Natural killer cell treated with Interleukin-12 subunit alpha and Interleukin-12 subunit beta and Interleukin-15 and Interleukin-18, amount 100 ng/mL, for 72 hours (primary cell): Measurements from ENCODE around the gene RTKN. TPM values are rescaled to one million over a fixed set of nuclear protein-coding genes. Genes with fewer than 3 reads are reported as not detected.
"Not testable (repeated sequence)": the region's sequence is repeated elsewhere in the genome, so short reads cannot be mapped to it uniquely, and the experiment has no call there.

ENCODE experiments used
- ATAC-seq, 2 donors: fragments of 150-1000 bp; cut with Tn5 transposase in 1 of 2; sonication (Bioruptor Pico), chemical (Tn5 transposase) in 1 of 2; 2 replicates each; pipeline ENCODE4 v1.10.0; 2021
- DNase-seq: peaks from one replicate; pipeline ENCODE4 v3.0.0; 2022; ENCODE audit warnings: low spot score
- H3K27ac Mint-ChIP-seq, 2 donors: 1 replicate in 1 of 2; 2 replicates in 1 of 2; pipeline ENCODE4 v1.8.0; 2022; ENCODE audit warnings: mixed read lengths in 2 of 2, mild to moderate bottlenecking in 1 of 2, moderate library complexity in 1 of 2
- H3K27me3 Mint-ChIP-seq, 2 donors: 1 replicate in 1 of 2; 2 replicates in 1 of 2; pipeline ENCODE4 v1.8.0; 2022; ENCODE audit warnings: mixed read lengths in 2 of 2
- H3K36me3 Mint-ChIP-seq: one replicate; pipeline ENCODE4 v1.8.0; 2022; ENCODE audit warnings: mixed read lengths
- H3K4me1 Mint-ChIP-seq, 2 donors: 1 replicate in 1 of 2; 2 replicates in 1 of 2; pipeline ENCODE4 v1.8.0; 2022; ENCODE audit warnings: low read depth in 2 of 2, mixed read lengths in 2 of 2, mild to moderate bottlenecking in 1 of 2
- H3K4me3 Mint-ChIP-seq: one replicate; pipeline ENCODE4 v1.8.0; 2022; ENCODE audit warnings: mixed read lengths
- H3K9me3 Mint-ChIP-seq: 2 replicates; pipeline ENCODE4 v1.8.0; 2022; ENCODE audit warnings: mixed read lengths
- total RNA-seq, 2 donors: library from RNA; stranded (reverse); gene quantifications; one replicate each; pipeline ENCODE4 v1.2.3, GENCODE V29; 2022

Gene RTKN
- total RNA-seq, 2 donors from 2014 or later: 4.6 to 11.6 TPM

GRCh38 chr2:74457549-74458131, 15.9 kb upstream of the RTKN start:
- Mint-ChIP-seq H3K36me3 (peaks cover 5% of the 10 kb centered on the region), H3K4me3 (peak overlapping the region; percentile 98), H3K4me1 (peaks cover 58 to 74% of the 10 kb centered on the region in 2 donors), H3K9me3 (no peaks in the 10 kb centered on the region), H3K27ac (peak overlapping the region; percentile 91 to 98), H3K27me3 (no peaks in the 10 kb centered on the region)
- peak; percentile 51 to 61 for ATAC-seq
- peak; percentile 87 for DNase-seq

DNA sequence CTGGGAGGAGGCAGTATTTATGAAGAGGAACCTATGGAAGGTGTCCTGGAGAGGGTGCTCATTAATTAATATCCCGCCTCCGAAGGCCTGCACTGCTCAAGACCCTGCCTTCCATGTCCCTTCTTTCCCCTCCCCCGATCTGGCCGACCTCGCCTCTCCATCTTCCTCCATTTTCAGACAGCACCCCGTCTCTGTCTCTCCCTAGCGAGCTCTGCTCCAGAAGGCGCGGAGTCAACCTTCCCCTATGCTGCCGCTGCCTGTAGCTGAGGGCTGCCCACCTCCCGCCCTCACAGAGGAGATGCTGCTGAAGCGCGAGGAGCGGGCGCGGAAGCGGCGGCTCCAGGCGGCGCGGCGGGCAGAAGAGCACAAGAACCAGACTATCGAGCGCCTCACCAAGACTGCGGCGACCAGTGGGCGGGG, 15.4 kb upstream of the RTKN start:
- H3K36me3 Mint-ChIP-seq: peaks cover 5% of the 10 kb centered on the region
- peak overlapping the region; percentile 98 for H3K4me3 Mint-ChIP-seq
- peak overlapping the region; percentile 91 to 98 for H3K27ac Mint-ChIP-seq
- ATAC-seq (no peak), DNase-seq (no peak)
- no peaks in the 10 kb centered on the region for H3K27me3 Mint-ChIP-seq
- H3K4me1 Mint-ChIP-seq: peaks cover 62 to 78% of the 10 kb centered on the region in 2 donors
- H3K9me3 Mint-ChIP-seq: no peaks in the 10 kb centered on the region

DNA sequence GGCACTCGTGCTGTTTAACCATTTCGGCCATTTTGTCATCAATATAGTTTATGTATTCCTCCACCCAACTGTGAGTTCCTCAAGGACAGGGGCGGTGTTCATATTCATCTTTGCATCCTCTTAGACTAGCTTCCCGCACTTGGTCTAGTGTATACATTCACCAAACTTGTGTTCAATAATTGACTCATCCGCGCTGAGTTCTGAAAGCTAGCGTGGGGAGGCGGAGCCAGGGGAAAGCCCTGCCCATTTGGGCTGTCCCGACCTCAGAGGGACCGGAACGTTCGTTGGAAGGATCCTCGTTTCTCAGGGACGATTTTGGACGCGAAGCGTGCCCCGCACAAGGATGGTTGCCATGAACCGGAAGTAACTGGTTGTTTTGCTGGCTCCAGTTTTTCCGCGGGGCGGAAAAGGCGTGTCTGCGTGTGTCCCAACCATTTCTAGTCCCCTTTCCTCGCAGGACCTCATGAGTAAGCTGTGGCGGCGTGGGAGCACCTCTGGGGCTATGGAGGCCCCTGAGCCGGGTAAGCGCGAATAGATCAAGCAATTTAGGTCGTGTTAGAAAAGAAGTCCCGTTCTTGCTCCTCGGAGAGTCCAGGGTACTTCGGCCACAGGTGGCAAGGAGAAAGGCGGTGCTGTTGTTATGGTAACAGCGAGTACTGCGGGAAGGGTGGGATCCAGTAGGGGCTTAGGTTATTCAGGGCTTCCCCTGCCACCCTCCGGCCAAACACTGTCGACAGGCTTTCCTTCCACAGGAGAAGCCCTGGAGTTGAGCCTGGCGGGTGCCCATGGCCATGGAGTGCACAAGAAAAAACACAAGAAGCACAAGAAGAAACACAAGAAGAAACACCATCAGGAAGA, 13.1 kb upstream of the RTKN start, which contains the start of gene INO80B:
Gene INO80B (plus strand): TSS at position 434 of the 858 bp plus-strand sequence. CDS start 30 bp downstream, at position 464.
- Mint-ChIP-seq H3K4me3 (peak within 1 kb of the TSS; percentile 98), H3K36me3 (peaks cover 5% of the 10 kb centered on the region), H3K27me3 (no peaks in the 10 kb centered on the region), H3K9me3 (no peaks in the 10 kb centered on the region), H3K4me1 (peaks cover 57 to 71% of the 10 kb centered on the region in 2 donors), H3K27ac (peak within 1 kb of the TSS; percentile 91 to 98)
- peak; percentile 69 to 80 for ATAC-seq
- peak; percentile 97 for DNase-seq

- H3K27ac Mint-ChIP-seq: peak overlapping the region; percentile 32 to 87
- H3K9me3 Mint-ChIP-seq: no peaks in the 10 kb centered on the region
- H3K36me3 Mint-ChIP-seq: no peaks in the 10 kb centered on the region
- H3K4me1 Mint-ChIP-seq: peaks cover 25 to 31% of the 10 kb centered on the region in 2 donors
- no peaks in the 10 kb centered on the region for H3K27me3 Mint-ChIP-seq
- ATAC-seq: no peak
- no peak for DNase-seq
- H3K4me3 Mint-ChIP-seq: no peak overlapping the region
Observed at GRCh38 chr2:74450570-74451190, 8.9 kb upstream of the RTKN start.

- DNase-seq: no peak
- Mint-ChIP-seq H3K27me3 (peaks cover 0 to 2% of the 10 kb centered on the region in 2 donors), H3K4me1 (peaks cover 12 to 14% of the 10 kb centered on the region in 2 donors), H3K27ac (no peak overlapping the region), H3K36me3 (no peaks in the 10 kb centered on the region), H3K4me3 (no peak overlapping the region), H3K9me3 (no peaks in the 10 kb centered on the region)
- no peak for ATAC-seq
Observed at GRCh38 chr2:74448771-74449170, 7.0 kb upstream of the RTKN start.

GRCh38 chr2:74447230-74447999, 5.7 kb upstream of the RTKN start:
- Mint-ChIP-seq H3K36me3 (no peaks in the 10 kb centered on the region), H3K4me3 (no peak overlapping the region), H3K4me1 (peaks cover 4 to 5% of the 10 kb centered on the region in 2 donors), H3K27me3 (peaks cover 0 to 2% of the 10 kb centered on the region in 2 donors), H3K27ac (no peak overlapping the region), H3K9me3 (no peaks in the 10 kb centered on the region)
- no peak for DNase-seq
- ATAC-seq: no peak

DNA sequence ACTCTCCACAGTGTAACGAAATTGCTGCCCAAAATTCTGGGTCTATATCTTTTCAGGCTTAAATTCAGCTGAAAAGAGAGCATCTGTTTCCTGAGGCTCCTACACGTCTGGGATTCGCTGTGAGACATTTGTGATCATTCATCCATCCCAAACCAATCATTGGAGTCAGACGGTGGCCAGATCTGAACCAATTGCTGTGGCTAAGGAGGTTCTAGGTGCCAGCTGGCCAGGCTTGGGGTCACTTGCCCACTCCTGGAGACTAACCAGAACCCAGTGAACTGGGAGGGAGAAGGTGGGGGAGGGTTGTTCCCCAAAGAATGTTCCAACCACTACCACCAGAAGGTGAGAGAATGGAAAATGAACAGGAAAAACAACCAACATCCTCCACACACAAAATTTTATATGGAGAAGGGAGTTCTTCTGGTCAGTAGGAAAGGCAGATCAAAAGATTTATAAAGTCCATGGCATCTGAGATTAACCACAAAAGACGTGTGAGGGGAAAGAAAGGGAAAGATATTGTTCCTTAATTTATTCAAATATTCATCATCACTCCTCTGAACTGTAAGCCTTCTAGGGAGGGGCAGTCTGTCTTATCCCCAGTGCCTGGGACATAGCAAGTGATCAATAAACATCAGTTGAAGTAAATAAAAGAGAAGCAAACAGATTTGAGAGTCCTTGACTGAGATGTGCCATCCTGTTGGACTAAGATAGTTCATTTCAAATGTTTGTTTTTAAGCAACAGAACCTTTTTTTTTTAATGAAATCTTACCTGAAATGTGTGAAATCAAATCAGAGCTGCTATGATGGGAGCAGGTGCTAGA, 3.0 kb upstream of the RTKN start:
- Mint-ChIP-seq H3K4me3 (no peak overlapping the region), H3K27me3 (peaks cover 0 to 2% of the 10 kb centered on the region in 2 donors), H3K4me1 (peaks cover 5 to 13% of the 10 kb centered on the region in 2 donors), H3K36me3 (no peaks in the 10 kb centered on the region), H3K9me3 (no peaks in the 10 kb centered on the region), H3K27ac (no peak overlapping the region)
- no peak for ATAC-seq
- DNase-seq: no peak

DNA sequence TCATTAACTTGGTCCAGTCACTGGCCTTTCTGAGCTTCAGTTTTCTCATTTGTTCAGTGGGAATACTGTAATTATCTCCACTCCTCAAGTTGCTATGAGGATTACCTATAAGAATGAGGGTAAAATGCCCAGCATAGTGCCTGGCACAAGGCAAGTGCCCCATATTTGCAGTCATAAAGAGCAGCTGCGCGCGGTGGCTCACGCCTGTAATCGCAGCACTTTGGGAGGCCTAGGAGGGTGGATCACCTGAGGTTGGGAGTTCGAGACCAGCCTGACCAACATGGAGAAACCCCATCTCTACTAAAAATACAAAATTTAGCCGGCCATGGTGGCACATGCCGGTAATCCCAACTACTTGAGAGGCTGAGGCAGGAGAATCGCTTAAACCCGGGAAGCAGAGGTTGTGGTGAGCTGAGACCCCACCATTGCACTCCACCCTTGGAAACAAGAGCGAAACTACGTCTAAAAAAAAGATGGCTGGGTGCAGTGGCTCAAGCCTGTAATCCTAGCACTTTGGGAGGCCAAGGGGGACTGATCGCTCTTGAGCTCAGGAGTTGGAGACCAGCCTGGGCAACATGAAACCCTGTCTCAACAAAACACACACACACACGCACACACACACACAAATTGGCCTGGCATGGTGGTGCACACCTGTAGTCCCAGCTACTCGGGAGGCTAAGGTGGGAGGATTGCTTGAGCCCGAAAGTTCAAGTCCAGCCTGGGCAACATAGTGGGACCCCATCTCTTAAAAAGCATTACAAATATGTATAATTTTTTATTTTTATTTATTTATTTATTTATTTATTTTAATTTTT, 953 bp upstream of the RTKN start:
- not testable (repeated sequence) for DNase-seq, H3K27ac Mint-ChIP-seq, H3K36me3 Mint-ChIP-seq, H3K9me3 Mint-ChIP-seq, H3K27me3 Mint-ChIP-seq, ATAC-seq
- Mint-ChIP-seq H3K4me1 (peaks cover 18 to 29% of the 10 kb centered on the region in 2 donors), H3K4me3 (peak overlapping the region; percentile 60)

- Mint-ChIP-seq H3K4me1 (peaks cover 23 to 34% of the 10 kb centered on the region in 2 donors), H3K4me3 (peak overlapping the region; percentile 44), H3K36me3 (no peaks in the 10 kb centered on the region), H3K9me3 (no peaks in the 10 kb centered on the region), H3K27ac (peak overlapping the region in 1 of 2 donors; percentile 56), H3K27me3 (peaks cover 0 to 2% of the 10 kb centered on the region in 2 donors)
- DNase-seq: no peak
- ATAC-seq: peak in 1 of 2 donors; percentile 54
Observed at GRCh38 chr2:74441170-74441689, 507 bp downstream of the RTKN start.

DNA sequence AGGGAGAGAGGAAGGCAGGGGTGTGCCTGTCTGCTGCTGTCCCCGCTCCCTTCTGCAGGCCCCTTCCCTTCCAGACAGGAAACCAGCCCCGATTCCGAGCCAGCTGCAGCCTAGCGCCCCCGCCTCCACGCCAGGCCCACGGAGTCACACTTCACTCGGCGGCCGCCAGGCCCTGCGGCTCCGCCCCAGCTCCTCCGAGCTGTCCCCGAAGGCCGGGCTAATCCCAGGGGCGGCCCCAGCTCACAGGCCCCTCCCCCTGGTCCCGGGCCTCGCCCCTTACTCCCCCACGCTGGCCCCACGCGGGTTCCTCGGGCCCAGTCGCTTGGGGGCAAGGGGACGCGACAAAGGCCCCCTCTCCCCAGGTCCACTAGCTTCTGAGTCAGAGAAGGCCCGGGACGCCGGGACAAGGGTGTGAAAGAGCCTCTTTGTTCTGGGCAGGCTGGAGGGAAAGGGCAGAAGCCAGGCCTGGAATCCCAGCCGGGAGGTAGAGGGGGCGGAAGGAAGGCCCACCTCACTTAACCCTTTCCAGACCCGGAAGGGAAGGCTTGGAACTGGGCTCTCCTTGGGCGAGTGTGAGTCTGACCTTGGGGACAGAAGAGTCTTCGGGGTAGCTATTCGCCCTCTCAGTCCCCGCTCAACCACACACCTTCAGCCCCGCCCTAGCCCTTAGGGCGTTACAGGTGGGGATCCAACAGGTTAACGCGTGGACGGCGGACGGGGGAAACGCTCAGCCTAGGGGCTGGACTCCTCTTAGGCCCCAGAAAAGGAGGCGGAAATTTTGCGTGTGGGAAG, 1.2 kb downstream of the RTKN start:
- H3K9me3 Mint-ChIP-seq: no peaks in the 10 kb centered on the region
- DNase-seq (peak; percentile 89), ATAC-seq (peak; percentile 94 to 97)
- peak overlapping the region in 1 of 2 donors; percentile 62 for H3K27ac Mint-ChIP-seq
- peak overlapping the region; percentile 71 for H3K4me3 Mint-ChIP-seq
- peaks cover 0 to 2% of the 10 kb centered on the region in 2 donors for H3K27me3 Mint-ChIP-seq
- H3K36me3 Mint-ChIP-seq: no peaks in the 10 kb centered on the region
- peaks cover 23 to 34% of the 10 kb centered on the region in 2 donors for H3K4me1 Mint-ChIP-seq

DNA sequence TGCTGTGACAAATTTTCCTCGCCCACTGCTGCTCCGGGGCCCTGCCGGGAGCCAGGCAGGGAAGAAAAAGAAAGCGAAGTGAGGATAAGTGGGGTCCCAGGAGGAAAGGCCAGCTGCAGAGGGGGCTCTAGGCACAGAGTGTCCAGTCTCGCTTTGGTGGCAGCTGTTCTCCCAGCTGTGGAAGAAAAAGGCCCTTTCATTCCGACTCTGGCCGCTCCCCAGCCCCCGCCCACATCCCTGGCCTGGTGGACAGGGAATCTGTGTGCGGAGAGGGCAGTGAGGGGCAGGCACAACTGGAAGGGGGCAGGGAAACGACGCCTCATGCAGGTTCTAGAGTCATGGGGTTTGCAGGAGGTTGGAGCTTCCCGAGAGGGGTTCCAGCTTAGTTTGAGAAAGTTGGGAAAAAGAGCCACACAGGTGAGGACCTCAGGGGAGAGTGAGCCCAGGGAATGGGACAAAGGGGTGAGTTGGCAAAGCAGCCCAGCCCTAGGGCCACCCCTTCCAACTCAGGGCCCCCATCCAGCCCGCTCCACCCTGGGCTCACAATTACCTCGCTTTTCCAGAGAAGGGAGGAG, 1.8 kb downstream of the RTKN start:
- no peak for ATAC-seq
- H3K36me3 Mint-ChIP-seq: no peaks in the 10 kb centered on the region
- H3K4me3 Mint-ChIP-seq: peak overlapping the region; percentile 71
- H3K4me1 Mint-ChIP-seq: peaks cover 23 to 34% of the 10 kb centered on the region in 2 donors
- H3K27me3 Mint-ChIP-seq: no peaks in the 10 kb centered on the region
- H3K9me3 Mint-ChIP-seq: no peaks in the 10 kb centered on the region
- DNase-seq: no peak
- peak overlapping the region in 1 of 2 donors; percentile 62 for H3K27ac Mint-ChIP-seq
